IMR-90 (cell line): ENCODE data around the gene IFT52. TPM values are rescaled to one million over a fixed set of nuclear protein-coding genes. Genes with fewer than 3 reads are reported as not detected.

Source experiments
- ATAC-seq: fragments of 200-7000 bp; cut with Tn5 transposase; 2 replicates; pipeline ENCODE4 v1.9.1; 2020; ENCODE audit warnings: low read depth, mild to moderate bottlenecking, moderate library complexity
- BruUV-seq: library from RNA; stranded (reverse); fragments of 400-500 nt; replicated peaks from 2 replicates; lab custom pipeline; 2021; lab: Mats Ljungman, UMichigan
- CTCF ChIA-PET: fragments of 300-600 bp; formaldehyde crosslinking; extraction: SDS; loops from one replicate; lab custom pipeline; 2021; ENCODE audit warnings: antibody characterized with exemption; lab: Yijun Ruan, JAX
- POLR2A ChIA-PET: fragments of 300-600 bp; sonication (Branson Sonifier 250); formaldehyde crosslinking; loops from one replicate; lab custom pipeline; 2022; ENCODE audit warnings: antibody characterized with exemption; ENCODE audit not compliant: unreplicated experiment; lab: Charles Lee
- DNase-seq: peaks from one replicate; pipeline ENCODE4 v3.0.0; 2013
- H2AFZ ChIP-seq: replicated peaks from 2 replicates; pipeline ENCODE3; 2013; ENCODE audit warnings: low read length, mild to moderate bottlenecking; ENCODE audit not compliant: poor library complexity
- H2AK5ac ChIP-seq: 2 replicates; pipeline ENCODE4 v1.6.1; 2013; ENCODE audit warnings: low read depth, low read length, inconsistent platforms
- H2AK9ac ChIP-seq: replicated peaks from 2 replicates; pipeline ENCODE3; 2013; ENCODE audit warnings: mild to moderate bottlenecking, low read depth, low read length, moderate library complexity; ENCODE audit not compliant: poor library complexity
- H2BK120ac ChIP-seq: 2 replicates; pipeline ENCODE4 v1.6.1; 2013; ENCODE audit warnings: low read depth, low read length, inconsistent platforms
- H2BK15ac ChIP-seq: 3 replicates; pipeline ENCODE4 v1.6.1; 2013; ENCODE audit warnings: low read depth, low read length, inconsistent platforms
- H2BK20ac ChIP-seq: 2 replicates; pipeline ENCODE4 v1.6.1; 2013; ENCODE audit warnings: low read depth, mild to moderate bottlenecking, inconsistent platforms, low read length, moderate library complexity
- H2BK5ac ChIP-seq: 2 replicates; pipeline ENCODE4 v1.6.1; 2013; ENCODE audit warnings: mild to moderate bottlenecking, low read depth, low read length, inconsistent platforms; ENCODE audit not compliant: poor library complexity, severe bottlenecking
- H3K14ac ChIP-seq: replicated peaks from 2 replicates; pipeline ENCODE4 v1.6.1; 2013; ENCODE audit warnings: low read depth, low read length, inconsistent platforms
- H3K18ac ChIP-seq: 2 replicates; pipeline ENCODE4 v1.6.1; 2013; ENCODE audit warnings: low read depth, low read length, control low read depth
- H3K23ac ChIP-seq: 2 replicates; pipeline ENCODE4 v1.6.1; 2013; ENCODE audit warnings: low read depth, low read length, inconsistent platforms
- H3K27ac ChIP-seq: 2 replicates; pipeline ENCODE4 v1.5.1; 2013; ENCODE audit warnings: mild to moderate bottlenecking, control low read depth, low read length; ENCODE audit not compliant: insufficient read depth
- H3K27me3 ChIP-seq: 2 replicates; pipeline ENCODE4 v1.6.1; 2013; ENCODE audit warnings: low read length; ENCODE audit not compliant: control insufficient read depth, insufficient read depth
- H3K36me3 ChIP-seq: 2 replicates; pipeline ENCODE4 v1.6.1; 2013; ENCODE audit warnings: low read length, mixed read lengths; ENCODE audit not compliant: control insufficient read depth, insufficient read depth
- H3K4ac ChIP-seq: 2 replicates; pipeline ENCODE4 v1.6.1; 2013; ENCODE audit warnings: low read depth, low read length, inconsistent platforms
- H3K4me1 ChIP-seq: 2 replicates; pipeline ENCODE4 v1.6.1; 2013; ENCODE audit warnings: low read length, mixed read lengths; ENCODE audit not compliant: control insufficient read depth, insufficient read depth
- H3K4me2 ChIP-seq: 2 replicates; pipeline ENCODE4 v1.6.1; 2013; ENCODE audit warnings: low read depth, mild to moderate bottlenecking, control low read depth, low read length, moderate library complexity
- H3K4me3 ChIP-seq: 2 replicates; pipeline ENCODE4 v1.5.1; 2013; ENCODE audit warnings: low read depth, mild to moderate bottlenecking, control low read depth, low read length, moderate library complexity; ENCODE audit not compliant: insufficient read depth
- H3K56ac ChIP-seq: 2 replicates; pipeline ENCODE4 v1.6.1; 2013; ENCODE audit warnings: low read length, inconsistent platforms; ENCODE audit not compliant: insufficient read depth; ENCODE audit errors: extremely low read depth
- H3K79me1 ChIP-seq, 2 experiments: 2 replicates each; pipeline ENCODE4 v1.6.1; 2013; ENCODE audit warnings: low read length in 2 of 2, inconsistent platforms in 1 of 2, low read depth in 1 of 2
- H3K9ac ChIP-seq: 2 replicates; pipeline ENCODE4 v1.6.1; 2013; ENCODE audit warnings: low read depth, low read length, control low read depth
- H3K9me1 ChIP-seq: 2 replicates; pipeline ENCODE4 v1.6.1; 2013; ENCODE audit warnings: low read length, inconsistent platforms; ENCODE audit not compliant: insufficient read depth
- H3K9me3 ChIP-seq: 2 replicates; pipeline ENCODE4 v1.6.1; 2013; ENCODE audit warnings: low read length; ENCODE audit not compliant: control insufficient read depth, insufficient read depth
- H4K20me1 ChIP-seq: 2 replicates; pipeline ENCODE4 v1.6.1; 2013; ENCODE audit warnings: low read length, inconsistent platforms; ENCODE audit not compliant: insufficient read depth
- H4K5ac ChIP-seq: 2 replicates; pipeline ENCODE4 v1.6.1; 2013; ENCODE audit warnings: mild to moderate bottlenecking, low read depth, low read length, control low read depth
- H4K8ac ChIP-seq, 2 experiments: 2 replicates each; pipeline ENCODE4 v1.6.1; 2013; ENCODE audit warnings: low read depth in 2 of 2, low read length in 2 of 2, control low read depth in 1 of 2, inconsistent platforms in 1 of 2
- H4K91ac ChIP-seq: 2 replicates; pipeline ENCODE4 v1.6.1; 2013; ENCODE audit warnings: low read depth, low read length, inconsistent platforms; ENCODE audit not compliant: insufficient read depth
- FOS ChIP-seq: fragments of 150-350 bp; IDR thresholded peaks from 2 replicates; pipeline ENCODE4 v1.6.1; 2016; ENCODE audit warnings: low read depth, low read length
- MXI1 ChIP-seq: IDR thresholded peaks from 2 replicates; pipeline ENCODE4 v1.6.1; 2012; ENCODE audit warnings: low read depth, mild to moderate bottlenecking, low read length, moderate library complexity, borderline replicate concordance
- RCOR1 ChIP-seq: IDR thresholded peaks from 2 replicates; pipeline ENCODE4 v1.6.1; 2012; ENCODE audit warnings: mild to moderate bottlenecking, low read length, improper control_type of control experiment; ENCODE audit not compliant: insufficient replicate concordance
- WGBS, 2 experiments: methylation state at CpG; one replicate each; pipeline versions ENCODE4 v1.1.5 to v1.1.7; 2013; ENCODE audit warnings: missing lambda C conversion rate in 2 of 2; ENCODE audit not compliant: insufficient read length in 1 of 2; ENCODE audit errors: extremely low coverage in 2 of 2; 5-methylcytosine and 5-hydroxymethylcytosine counted together
- dilution Hi-C: fragments of 300-500 bp; cut with HindIII; formaldehyde crosslinking; loops from one replicate; pipeline ENCODE4 v1.14.3; 2018; ENCODE audit warnings: low sequenced_read_pairs; ENCODE audit not compliant: unreplicated experiment
- in situ Hi-C: fragments of 300-500 bp; cut with MboI; formaldehyde crosslinking; loops from 3 replicates; pipeline ENCODE4 v1.14.3; 2019; ENCODE audit warnings: low sequenced_read_pairs, inconsistent platforms, mixed read lengths
- intact Hi-C: fragments of 100-400 bp; cut with micrococcal nuclease; formaldehyde crosslinking; loops from 2 replicates; pipeline ENCODE4 v1.10.0; 2022
- polyA plus RNA-seq, 3 experiments: library from polyadenylated mRNA; depleted of rRNA; stranded (reverse); fragments of >200 nt; gene quantifications; 2 replicates each; pipeline ENCODE4 v1.2.3, GENCODE V29; 2012; ENCODE audit warnings: low replicate concordance in 1 of 3
- total RNA-seq: library from RNA; depleted of rRNA; stranded (reverse); fragments of >200 nt; gene quantifications from 2 replicates; pipeline ENCODE4 v1.2.3, GENCODE V29; 2012

The IFT52 gene
- total and polyA plus RNA-seq, 2 of the 4 experiments (the other 2 are of a cell fraction): 31.2 to 55.6 TPM

DNA sequence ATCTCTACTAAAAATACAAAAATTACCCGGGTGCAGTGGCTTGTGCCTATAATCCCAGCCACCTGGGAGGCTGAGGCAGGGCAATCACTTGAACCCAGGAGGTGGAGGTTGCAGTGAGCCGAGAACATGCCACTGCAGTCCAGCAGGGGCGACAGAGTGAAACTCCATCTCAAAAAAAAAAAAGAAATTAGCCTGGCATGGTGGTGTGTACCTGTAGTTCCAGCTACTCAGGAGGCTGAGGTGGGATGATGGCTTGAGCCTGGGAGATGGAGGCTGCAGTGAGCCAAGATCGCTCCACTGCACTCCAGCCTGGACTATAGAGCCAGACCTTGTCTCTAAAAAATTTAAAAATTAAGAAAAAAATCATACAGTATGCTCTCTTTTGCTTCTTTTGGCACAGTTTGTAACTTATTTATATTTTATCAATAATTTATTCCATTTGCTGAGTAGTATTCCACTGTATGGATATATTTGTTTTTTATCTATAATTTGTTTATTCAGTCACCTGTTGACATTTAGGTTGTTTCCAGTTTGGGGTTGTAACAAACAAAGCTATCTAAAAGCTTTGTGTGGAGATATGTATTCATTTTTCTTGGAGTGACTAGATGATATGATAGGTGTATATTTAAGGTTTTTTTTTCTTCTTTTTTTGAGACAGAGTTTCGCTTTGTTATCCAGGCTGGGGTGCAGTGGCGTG is 68.1 kb downstream of the IFT52 start:
- in situ Hi-C loops: no loop called here
- Histone ChIP-seq H2BK5ac (no peak overlapping the region), H3K4ac (no peak overlapping the region), H3K56ac (no peak overlapping the region), H4K8ac (no peak overlapping the region), H3K27ac (no peak overlapping the region), H2BK120ac (no peak overlapping the region), H3K9me1 (0 out of 2 replicates have a peak, but pooled peaks cover 4% of the 10 kb centered on the region), H3K27me3 (peaks cover 3% of the 10 kb centered on the region; the same call in 1 of the 2 replicates), H3K36me3 (no peaks in the 10 kb centered on the region), H2AFZ (no peak overlapping the region), H4K91ac (no peak overlapping the region), H3K18ac (no peak overlapping the region), H3K4me3 (no peak overlapping the region), H3K9ac (no peak overlapping the region), H2AK5ac (no peak overlapping the region), H3K23ac (no peak overlapping the region), H4K5ac (no peak overlapping the region), H3K4me1 (peaks cover 2% of the 10 kb centered on the region; the same call in 1 of the 2 replicates), H2AK9ac (no peak overlapping the region), H2BK15ac (no peak overlapping the region), H3K79me1 (peaks cover 0 to 5% of the 10 kb centered on the region in 2 experiments; a peak in 1 of 4 replicates), H2BK20ac (no peak overlapping the region), H3K4me2 (no peak overlapping the region), H3K9me3 (no peaks in the 10 kb centered on the region), H3K14ac (no peak overlapping the region), H4K20me1 (no peaks in the 10 kb centered on the region)
- WGBS, 2 experiments: no CpG with 5 or more reads among the region's 6 CpGs
- intact Hi-C loops: no loop called here
- POLR2A ChIA-PET: no interaction called here
- BruUV-seq: no TSS peak
- CTCF ChIA-PET: interaction anchor here (0.6 to 1.2 kb wide), 2 partner anchors 18 to 136 kb away, joined by 3 read pairs; no protein-coding TSS in a partner anchor
- no peak for ATAC-seq
- dilution Hi-C loops: no loop called here
- no peak for DNase-seq
- no peak for TF ChIP-seq MXI1
- no peak for TF ChIP-seq RCOR1
- no peak for TF ChIP-seq FOS
